IPS-18c (cell line): ENCODE data around the gene CHN2.

ENCODE experiments used
- H3K4me3 ChIP-seq: 2 replicates; pipeline ENCODE4 v1.7.0; 2013; ENCODE audit warnings: low read depth, mild to moderate bottlenecking, low read length, moderate library complexity; ENCODE audit not compliant: insufficient read depth
- H3K9me3 ChIP-seq: one replicate; pipeline ENCODE4 v1.6.1; 2013; ENCODE audit warnings: mild to moderate bottlenecking, low read length, moderate library complexity; ENCODE audit not compliant: control insufficient read depth, insufficient read depth

The CHN2 gene

DNA sequence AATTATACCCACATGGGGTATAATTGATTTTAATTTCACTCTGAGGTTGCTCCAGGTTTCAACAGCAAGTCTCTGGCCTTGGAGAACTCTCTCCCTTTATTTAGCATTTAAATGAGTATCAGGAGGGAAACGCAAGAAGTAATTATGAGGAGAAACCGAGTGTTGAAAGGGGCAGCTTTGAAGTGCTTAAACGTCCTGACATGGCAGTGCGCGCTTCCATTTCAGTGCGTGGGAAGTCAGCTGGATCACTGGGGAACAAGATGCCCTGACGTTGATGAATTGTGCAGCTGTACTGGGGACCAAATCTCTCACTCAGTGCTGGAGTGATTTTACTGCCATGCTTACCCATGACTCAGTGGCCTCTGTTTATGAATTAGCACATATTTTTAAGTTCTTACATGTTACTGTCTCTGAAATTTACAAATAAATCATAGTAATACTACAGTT is 263.0 kb downstream of the CHN2 start:
- Histone ChIP-seq H3K9me3 (no peaks in the 10 kb centered on the region), H3K4me3 (no peak overlapping the region)

DNA sequence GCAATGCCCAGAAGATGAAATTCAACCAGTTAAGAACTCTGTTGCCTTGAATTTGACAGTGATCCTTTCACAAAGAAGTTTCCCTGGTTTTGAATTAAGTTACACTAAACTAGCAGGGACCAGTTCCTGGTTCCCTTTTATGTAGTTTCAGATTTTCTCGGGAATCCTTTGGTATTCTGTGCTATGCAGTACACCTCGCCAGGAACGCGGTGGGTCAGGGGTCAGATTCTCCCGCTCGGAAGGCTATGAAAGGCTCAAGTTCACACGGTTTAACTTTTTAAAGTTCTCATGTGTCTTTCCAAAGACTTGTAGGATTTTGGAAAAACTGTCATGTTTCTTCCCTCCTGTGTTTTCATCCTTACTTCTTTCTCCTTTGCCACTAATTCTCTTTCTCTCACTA is 264.4 kb downstream of the CHN2 start:
- no peak overlapping the region for H3K4me3 ChIP-seq

DNA sequence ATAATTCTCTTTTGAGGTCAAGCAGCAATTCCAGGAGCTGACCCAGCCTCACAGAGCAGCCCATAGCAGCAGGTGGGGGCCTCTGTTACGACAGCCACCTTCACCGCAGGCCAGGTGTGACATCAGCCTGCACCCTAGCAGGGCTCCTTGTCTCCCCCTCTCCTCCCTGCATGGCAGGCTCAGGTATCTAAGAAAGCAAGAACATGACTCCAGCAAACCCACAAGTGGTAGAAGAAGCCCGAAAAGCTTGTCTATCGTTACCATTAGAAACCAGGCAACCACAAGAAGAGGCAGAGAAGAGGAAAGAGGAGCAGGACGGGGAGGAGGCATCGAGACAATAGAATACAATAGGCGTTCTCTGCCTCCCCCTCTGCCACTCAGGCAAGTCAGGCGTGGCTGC is 265.0 kb downstream of the CHN2 start:
- Histone ChIP-seq H3K4me3 (no peak overlapping the region), H3K9me3 (no peaks in the 10 kb centered on the region)

More for the DNA sequence above, 264.4 kb downstream of the CHN2 start:
- H3K9me3 ChIP-seq = no peaks in the 10 kb centered on the region

DNA sequence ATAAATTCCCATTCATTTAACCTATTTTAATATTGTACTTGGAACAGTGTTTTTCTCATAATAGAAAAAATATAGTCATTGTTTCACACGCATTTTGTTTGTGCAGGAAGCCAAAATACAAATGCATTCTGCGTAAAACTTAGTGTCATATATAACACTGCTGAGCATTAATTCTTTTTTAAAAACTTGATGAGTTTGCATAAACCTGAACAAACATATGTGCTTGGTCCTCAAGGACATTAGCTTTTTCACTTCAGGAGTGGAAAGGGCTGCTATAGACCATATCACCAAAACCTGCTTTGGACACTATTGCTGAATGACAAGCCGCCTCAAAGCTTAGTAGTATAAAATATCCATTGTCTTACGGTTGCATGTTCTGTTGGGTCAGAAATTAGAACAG is 267.4 kb downstream of the CHN2 start:
- Histone ChIP-seq H3K9me3 (no peaks in the 10 kb centered on the region), H3K4me3 (no peak overlapping the region)

DNA sequence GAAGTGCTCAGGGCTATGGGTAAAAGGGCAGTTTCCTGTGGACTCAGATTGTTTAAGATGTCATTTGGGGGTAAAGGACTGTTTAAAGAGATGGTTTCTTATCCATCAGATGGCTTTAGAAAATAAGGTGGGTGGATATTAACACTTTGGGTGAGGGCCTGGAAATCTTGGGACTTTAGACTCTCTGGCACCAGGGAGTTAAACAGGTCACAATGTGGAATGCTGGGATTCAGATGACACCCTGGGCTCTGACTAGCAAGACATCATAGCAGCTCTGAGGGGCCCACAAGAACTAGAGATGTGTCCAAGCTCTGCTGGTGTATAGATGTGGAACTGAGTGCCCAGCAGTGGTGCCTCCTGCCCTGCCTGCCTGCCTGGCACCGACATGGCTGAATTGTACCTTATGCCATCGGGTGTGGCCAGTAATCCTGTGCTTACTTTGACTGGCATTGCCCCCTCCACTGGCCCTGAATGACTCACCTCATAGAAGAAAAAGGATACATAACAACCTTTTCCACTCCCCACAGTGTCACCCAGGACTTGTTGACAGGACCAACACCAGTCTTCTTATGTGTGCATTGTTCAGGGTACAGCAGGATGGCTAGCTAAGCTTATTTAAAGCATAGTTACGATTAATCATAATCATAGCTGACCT is 269.1 kb downstream of the CHN2 start:
- no peaks in the 10 kb centered on the region for H3K9me3 ChIP-seq
- H3K4me3 ChIP-seq = no peak overlapping the region

DNA sequence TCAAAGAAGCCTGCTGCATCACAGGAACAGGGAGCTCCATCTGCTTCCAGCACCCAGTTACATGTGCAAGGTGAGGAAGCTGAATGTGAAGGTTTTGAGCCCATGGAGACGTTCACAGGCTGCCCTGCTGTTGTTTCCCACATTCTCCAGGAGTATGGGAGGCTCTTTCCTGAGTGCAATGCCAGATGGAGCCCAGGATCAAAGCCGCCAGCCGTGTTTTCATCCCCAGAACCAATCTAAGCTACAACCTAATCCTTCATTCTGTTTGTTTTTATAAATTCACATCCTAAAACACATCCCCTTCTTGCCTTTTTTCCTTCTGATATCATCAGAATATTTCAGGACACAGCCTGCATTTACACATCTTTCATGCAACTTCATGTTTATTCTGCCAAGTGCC is 270.2 kb downstream of the CHN2 start:
- Histone ChIP-seq H3K4me3 (no peak overlapping the region), H3K9me3 (no peaks in the 10 kb centered on the region)

DNA sequence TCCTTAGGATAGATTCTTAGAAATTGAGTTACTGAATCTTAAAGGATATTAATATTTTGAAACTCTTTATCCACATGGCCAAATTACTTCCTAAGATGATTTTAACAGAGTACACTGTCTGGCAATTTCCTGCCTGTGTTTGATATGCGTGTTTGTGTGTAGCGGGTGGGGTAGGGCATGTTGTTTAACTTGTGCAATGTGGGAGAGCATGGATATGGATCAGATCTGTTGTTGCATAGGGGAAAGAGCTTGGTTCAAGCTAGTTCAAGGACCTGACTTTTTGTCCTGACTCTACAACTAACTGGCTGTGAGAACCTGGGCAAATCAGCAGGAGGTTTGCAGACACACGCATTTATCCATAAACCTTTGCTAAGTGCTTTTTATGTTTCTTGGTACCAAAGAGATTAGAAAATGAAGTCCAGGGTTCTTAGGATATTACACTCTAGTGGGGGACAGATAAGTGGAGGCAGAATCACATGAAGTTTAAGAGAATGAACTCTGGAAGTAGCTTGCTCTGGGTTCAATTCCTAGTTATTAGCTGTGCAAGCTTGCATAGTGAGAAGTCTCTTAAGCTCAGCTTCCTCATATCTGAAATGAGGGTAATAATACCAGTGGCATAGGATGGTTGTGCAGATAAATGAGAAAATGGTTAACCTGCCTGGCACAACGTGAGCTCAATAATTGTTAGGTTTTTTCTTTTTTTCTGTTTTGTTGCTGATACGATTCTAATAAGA is 272.8 kb downstream of the CHN2 start:
- no peaks in the 10 kb centered on the region for H3K9me3 ChIP-seq

GRCh38 chr7:29468196-29468595 is 273.6 kb downstream of the CHN2 start:
- Histone ChIP-seq H3K4me3 (no peak overlapping the region), H3K9me3 (no peaks in the 10 kb centered on the region)

More for the DNA sequence above, 272.8 kb downstream of the CHN2 start:
- no peak overlapping the region for H3K4me3 ChIP-seq

GRCh38 chr7:29469281-29469680 is 274.7 kb downstream of the CHN2 start:
- no peaks in the 10 kb centered on the region for H3K9me3 ChIP-seq
- H3K4me3 ChIP-seq = no peak overlapping the region

DNA sequence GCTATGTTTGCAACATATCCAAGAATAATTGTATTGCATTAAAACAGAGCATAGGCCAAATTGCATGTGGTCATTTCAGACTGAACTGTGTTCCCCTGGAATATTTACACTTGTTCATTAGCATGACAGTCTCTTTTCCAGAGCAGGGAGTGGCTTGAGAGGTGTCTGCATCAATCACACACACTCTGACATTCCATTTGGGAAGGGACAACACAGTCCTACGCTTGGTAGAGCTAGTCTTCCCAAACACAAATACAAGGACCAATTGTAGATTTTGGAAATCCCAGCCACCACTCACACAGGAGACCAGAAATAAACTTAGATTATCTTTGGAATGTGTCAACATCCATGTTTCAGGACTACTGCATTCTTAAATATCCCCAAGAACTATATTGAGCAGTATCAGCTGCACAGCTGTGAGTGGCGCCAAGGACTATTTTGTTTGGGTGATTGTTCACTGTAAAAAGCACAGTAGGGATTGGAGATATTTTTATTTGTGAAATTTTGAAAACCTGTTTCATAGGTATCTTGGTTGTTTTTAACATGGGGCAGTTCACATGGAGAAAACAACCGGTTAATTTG is 275.5 kb downstream of the CHN2 start:
- no peaks in the 10 kb centered on the region for H3K9me3 ChIP-seq

DNA sequence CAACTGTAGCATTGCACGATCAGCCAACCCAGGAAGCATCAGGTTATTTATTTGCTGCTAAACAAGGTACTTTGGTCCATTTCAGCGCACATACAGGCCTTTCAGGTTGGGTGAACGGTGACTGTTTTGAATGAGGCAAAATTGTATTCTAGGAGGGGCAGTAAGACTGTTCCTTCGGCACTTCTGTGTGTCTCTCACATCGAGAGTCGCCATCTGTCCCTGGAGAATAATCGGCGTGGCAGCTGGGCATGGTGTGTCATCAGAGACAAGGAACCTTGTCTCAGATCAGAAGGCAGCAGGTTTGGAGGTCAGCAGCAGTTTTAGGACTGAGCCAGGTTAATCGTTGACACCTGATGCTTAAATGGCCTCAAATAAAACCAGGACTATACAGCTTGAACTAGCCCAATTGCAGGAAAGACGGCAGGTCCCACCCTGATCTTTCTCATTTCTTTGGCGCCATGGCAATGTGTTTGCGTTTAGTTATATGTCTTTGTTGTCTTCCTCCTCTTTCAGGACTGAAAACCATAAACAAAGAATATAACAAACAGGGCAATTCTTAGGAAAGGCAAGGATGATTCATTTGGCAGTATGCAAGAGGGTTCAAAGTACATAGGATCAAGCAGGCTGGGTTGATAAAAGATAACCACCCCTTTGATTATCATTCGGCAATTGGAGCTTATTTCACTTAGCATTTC is 277.0 kb downstream of the CHN2 start:
- Histone ChIP-seq H3K4me3 (no peak overlapping the region), H3K9me3 (no peaks in the 10 kb centered on the region)

More for the DNA sequence above, 275.5 kb downstream of the CHN2 start:
- no peak overlapping the region for H3K4me3 ChIP-seq

- no peak overlapping the region for H3K4me3 ChIP-seq
Measured at GRCh38 chr7:29476916-29477315, 282.3 kb downstream of the CHN2 start.

GRCh38 chr7:29478226-29478625 is 283.7 kb downstream of the CHN2 start:
- no peak overlapping the region for H3K4me3 ChIP-seq
- no peaks in the 10 kb centered on the region for H3K9me3 ChIP-seq

More at GRCh38 chr7:29476916-29477315, 282.3 kb downstream of the CHN2 start:
- H3K9me3 ChIP-seq = no peaks in the 10 kb centered on the region

DNA sequence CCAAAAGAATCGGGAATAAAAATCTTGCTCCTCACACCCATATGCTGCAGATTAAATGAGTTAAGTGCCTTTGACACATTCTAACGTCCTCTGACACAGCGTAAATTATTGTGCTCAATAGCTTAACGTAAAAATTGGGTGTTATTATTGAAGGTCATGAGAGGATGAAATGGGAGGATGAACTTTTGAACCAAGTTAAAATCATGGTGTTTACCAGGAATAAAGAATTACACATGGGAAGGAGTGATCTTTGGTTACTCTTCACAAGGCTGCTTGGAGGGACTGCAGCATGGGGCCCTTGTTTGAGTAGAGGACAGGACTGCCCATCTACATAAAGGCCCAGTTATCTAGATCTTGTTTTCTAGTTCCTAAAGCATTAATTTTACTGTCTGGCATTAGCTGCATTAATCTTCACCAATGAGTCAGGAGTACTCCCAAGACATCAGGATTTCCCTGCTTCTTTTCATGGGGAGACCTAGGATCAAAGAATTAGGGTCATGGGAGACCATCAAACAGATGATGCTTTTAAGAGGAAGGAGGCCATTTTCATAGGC is 284.2 kb downstream of the CHN2 start:
- Histone ChIP-seq H3K4me3 (no peak overlapping the region), H3K9me3 (no peaks in the 10 kb centered on the region)

DNA sequence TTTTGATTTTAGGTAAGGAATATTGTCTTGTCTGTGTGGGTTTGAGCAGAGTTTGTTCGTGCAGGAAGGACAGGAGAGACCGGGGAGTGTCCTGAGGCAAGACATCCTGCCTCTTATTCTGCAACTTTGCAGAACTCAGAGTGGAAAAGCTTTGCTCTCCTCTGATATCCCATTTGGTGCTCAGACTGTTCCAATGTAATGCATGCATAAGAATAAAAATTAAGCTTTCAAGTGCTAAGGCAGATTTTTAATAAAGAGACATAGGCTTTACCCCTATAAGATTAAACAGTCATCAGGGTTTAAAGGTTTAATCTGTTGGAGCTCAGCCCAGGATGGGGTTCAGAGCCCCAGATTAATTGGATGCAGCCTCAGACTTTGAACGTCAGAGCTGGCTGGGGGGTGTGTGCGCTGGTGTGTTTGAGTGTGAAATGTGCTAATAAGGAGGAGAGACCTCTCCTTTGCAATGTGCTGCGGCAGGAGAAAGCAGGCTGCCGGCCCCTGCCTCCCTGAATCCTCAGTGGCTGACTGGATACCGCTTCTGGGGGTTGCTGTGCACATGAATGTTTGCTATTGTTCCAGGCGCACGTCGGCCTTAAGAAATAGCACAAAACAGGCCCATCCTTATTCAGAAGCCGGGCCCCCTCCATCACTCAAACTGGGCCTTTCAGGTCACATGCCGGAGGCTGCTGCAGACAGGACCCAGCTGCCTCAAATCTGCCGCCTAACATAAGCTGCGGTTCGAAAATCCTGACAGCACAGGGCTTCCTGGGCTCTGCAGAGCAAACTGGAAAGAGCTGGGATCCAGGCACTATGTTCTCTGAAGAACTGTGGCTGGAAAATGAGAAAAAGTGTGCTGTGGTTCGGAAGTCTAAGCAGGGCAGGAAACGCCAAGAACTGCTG is 285.0 kb downstream of the CHN2 start:
- Histone ChIP-seq H3K9me3 (no peaks in the 10 kb centered on the region), H3K4me3 (no peak overlapping the region)

- H3K9me3 ChIP-seq = no peaks in the 10 kb centered on the region
- H3K4me3 ChIP-seq = no peak overlapping the region
Measured at GRCh38 chr7:29480451-29480850, 285.9 kb downstream of the CHN2 start.
